ENCODE data around the gene HAO2.

DNA sequence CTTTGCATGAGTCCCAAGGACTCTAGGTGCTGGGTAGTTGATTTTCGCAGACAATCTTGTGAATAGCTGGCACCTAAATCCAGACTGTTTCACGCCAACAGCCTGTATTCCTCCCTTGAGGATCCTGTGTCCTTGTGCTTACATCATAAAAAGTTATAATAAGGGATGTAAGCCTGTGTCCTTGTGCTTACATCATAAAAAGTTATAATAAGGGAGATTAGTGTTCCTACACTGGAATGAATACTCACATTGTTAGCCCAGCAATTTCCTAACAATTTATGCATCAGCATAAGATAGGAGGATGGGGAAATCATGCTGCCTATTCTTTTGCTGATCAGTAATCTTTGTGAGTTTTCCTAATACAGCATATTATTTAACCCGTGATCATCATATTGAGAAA is 42.4 kb downstream of the HAO2 start:
- TF ChIP-seq, protein P1, sequence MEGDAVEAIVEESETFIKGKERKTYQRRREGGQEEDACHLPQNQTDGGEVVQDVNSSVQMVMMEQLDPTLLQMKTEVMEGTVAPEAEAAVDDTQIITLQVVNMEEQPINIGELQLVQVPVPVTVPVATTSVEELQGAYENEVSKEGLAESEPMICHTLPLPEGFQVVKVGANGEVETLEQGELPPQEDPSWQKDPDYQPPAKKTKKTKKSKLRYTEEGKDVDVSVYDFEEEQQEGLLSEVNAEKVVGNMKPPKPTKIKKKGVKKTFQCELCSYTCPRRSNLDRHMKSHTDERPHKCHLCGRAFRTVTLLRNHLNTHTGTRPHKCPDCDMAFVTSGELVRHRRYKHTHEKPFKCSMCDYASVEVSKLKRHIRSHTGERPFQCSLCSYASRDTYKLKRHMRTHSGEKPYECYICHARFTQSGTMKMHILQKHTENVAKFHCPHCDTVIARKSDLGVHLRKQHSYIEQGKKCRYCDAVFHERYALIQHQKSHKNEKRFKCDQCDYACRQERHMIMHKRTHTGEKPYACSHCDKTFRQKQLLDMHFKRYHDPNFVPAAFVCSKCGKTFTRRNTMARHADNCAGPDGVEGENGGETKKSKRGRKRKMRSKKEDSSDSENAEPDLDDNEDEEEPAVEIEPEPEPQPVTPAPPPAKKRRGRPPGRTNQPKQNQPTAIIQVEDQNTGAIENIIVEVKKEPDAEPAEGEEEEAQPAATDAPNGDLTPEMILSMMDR (IDR thresholded peaks at IDR 0.05), result no peak
- TF ChIP-seq POLR2A (IDR thresholded peaks at IDR 0.05), result no peak

Measured in ovary (tissue), 3 donors.